ENCODE results near the gene JAML. TPM values are rescaled to one million over a fixed set of nuclear protein-coding genes. Genes with fewer than 3 reads are reported as not detected.
A peak's percentile ranks its signal among the peaks of the same experiment; 100 is the strongest.

JAML gene
- total RNA-seq, 6 donors from 2014 or later = 33.0 to 105 (median 49.5) TPM

DNA sequence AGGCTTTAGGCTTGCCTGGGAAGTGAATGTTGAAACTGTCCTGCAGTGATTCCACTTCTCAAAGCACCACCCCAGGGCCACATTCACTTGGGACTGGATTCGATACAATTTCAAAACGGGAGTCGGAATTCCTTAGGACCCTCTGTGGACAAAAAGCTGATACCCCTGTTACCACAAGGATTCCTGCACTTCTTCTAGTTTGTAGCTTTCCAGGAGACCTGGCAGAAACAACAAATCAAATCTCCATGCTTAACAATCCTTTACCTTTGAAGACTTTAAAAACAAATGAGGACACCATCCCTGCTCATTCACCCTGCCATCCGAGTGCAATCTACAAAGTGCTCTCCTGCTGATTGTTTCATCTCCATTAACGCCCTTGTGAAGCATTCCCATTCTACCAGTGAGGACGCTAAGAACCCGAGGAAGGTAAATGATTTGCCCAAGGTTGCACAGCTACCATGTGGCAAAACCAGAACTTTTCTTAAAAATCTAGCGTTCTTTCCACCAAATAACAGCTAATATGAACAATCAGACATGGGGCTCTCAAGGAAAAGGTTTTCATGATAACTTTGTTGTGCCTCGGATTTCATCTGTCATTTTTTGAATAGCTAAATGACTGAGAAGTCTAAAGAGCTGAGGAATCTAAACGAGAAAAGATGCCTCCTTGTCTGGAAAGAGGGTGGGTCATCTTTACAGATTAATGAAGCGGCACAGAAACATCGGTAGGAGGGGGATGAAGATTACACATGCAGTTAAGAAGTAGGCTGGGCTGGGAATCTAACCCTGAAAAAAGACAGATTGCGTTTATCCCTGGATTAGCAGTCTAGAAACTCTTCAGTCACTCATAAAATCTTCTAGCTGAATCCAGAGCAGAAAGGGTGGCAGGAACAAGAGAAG, 40.0 kb upstream of the JAML start:
- Histone ChIP-seq H3K27ac (peak overlapping the region; percentile 72 to 83 (median 77)), H3K36me3 (peaks cover 0 to 9% (median 0%) of the 10 kb centered on the region in 4 donors), H3K27me3 (no peaks in the 10 kb centered on the region), H3K4me1 (peaks cover 6 to 37% (median 18%) of the 10 kb centered on the region in 4 donors), H3K4me3 (peak overlapping the region in 3 of 4 donors; percentile 42 to 53 (median 43)), H3K9me3 (no peaks in the 10 kb centered on the region)
- WGBS, 2 donors = 57% methylated on average over 13 of the region's 13 CpGs
- no peak for DNase-seq
- ATAC-seq (ENCODE audit: low FRiP score in 2 of 2) = no peak
- TF ChIP-seq EP300 (IDR thresholded peaks at IDR 0.05) (no peak), POLR2A (IDR thresholded peaks at IDR 0.05) (peak in 1 of 4 donors; percentile 73), POLR2AphosphoS5 (IDR thresholded peaks at IDR 0.05) (peak in 1 of 2 donors; percentile 3)
- TF ChIP-seq, protein P1, sequence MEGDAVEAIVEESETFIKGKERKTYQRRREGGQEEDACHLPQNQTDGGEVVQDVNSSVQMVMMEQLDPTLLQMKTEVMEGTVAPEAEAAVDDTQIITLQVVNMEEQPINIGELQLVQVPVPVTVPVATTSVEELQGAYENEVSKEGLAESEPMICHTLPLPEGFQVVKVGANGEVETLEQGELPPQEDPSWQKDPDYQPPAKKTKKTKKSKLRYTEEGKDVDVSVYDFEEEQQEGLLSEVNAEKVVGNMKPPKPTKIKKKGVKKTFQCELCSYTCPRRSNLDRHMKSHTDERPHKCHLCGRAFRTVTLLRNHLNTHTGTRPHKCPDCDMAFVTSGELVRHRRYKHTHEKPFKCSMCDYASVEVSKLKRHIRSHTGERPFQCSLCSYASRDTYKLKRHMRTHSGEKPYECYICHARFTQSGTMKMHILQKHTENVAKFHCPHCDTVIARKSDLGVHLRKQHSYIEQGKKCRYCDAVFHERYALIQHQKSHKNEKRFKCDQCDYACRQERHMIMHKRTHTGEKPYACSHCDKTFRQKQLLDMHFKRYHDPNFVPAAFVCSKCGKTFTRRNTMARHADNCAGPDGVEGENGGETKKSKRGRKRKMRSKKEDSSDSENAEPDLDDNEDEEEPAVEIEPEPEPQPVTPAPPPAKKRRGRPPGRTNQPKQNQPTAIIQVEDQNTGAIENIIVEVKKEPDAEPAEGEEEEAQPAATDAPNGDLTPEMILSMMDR (IDR thresholded peaks at IDR 0.05) = no peak

GRCh38 chr11:118263695-118264568, 39.1 kb upstream of the JAML start, which contains the start of gene MPZL2:
MPZL2 (minus strand) TSS chr11:118264297; CDS start chr11:118264153, 144 bp downstream.
- Histone ChIP-seq H3K27ac (peak within 1 kb of the TSS; percentile 72 to 83 (median 77)), H3K9me3 (no peaks in the 10 kb centered on the region), H3K4me1 (peaks cover 6 to 37% (median 18%) of the 10 kb centered on the region in 4 donors), H3K4me3 (peak within 1 kb of the TSS in 3 of 4 donors; percentile 42 to 53 (median 43)), H3K36me3 (peaks cover 0 to 18% (median 2%) of the 10 kb centered on the region in 4 donors), H3K27me3 (no peaks in the 10 kb centered on the region)
- ATAC-seq (ENCODE audit: low FRiP score in 2 of 2) (peak; percentile 79 to 94), DNase-seq (peak; percentile 55 to 85)
- peak in 1 of 4 donors; percentile 21 for TF ChIP-seq EP300 (IDR thresholded peaks at IDR 0.05)
- TF ChIP-seq POLR2A (IDR thresholded peaks at IDR 0.05) = peak in 2 of 4 donors; percentile 69 to 85
- TF ChIP-seq, protein P1 (IDR thresholded peaks at IDR 0.05) = no peak
- TF ChIP-seq POLR2AphosphoS5 (IDR thresholded peaks at IDR 0.05) = peak; percentile 35 to 87
- 12 to 13% methylated on average over 19 of the region's 19 CpGs for WGBS, 2 donors

DNA sequence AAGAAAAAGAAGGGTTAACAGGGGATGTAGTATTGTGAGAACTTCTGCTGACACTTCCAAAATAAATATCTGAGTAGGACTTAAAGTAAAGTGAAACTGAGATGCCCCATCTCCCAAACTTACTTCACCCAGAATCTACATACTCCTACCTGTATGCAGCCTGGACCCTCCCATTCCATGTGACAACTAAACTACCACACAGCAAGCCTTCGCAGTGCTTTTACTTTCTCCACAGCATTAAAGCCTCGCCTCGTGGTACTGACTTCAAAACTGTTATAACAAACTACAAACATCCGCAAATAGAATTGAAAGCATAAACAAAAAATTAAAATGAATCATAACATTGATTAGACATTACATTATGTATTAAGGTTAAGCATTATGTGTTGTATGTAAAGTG, 38.3 kb upstream of the JAML start:
- TF ChIP-seq POLR2AphosphoS5 (IDR thresholded peaks at IDR 0.05) = no peak
- no peak for TF ChIP-seq POLR2A (IDR thresholded peaks at IDR 0.05)
- TF ChIP-seq, protein P1 (IDR thresholded peaks at IDR 0.05) = no peak
- no peak for TF ChIP-seq EP300 (IDR thresholded peaks at IDR 0.05)
- no peak for DNase-seq
- Histone ChIP-seq H3K4me1 (peaks cover 6 to 37% (median 18%) of the 10 kb centered on the region in 4 donors), H3K9me3 (no peaks in the 10 kb centered on the region), H3K27me3 (no peaks in the 10 kb centered on the region), H3K4me3 (peak overlapping the region in 3 of 4 donors; percentile 42 to 53 (median 43)), H3K27ac (peak overlapping the region; percentile 72 to 83 (median 77)), H3K36me3 (peaks cover 0 to 19% (median 2%) of the 10 kb centered on the region in 4 donors)
- WGBS, 2 donors = 17 to 44% methylated on average over 4 of the region's 4 CpGs
- ATAC-seq (ENCODE audit: low FRiP score in 2 of 2) = no peak

DNA sequence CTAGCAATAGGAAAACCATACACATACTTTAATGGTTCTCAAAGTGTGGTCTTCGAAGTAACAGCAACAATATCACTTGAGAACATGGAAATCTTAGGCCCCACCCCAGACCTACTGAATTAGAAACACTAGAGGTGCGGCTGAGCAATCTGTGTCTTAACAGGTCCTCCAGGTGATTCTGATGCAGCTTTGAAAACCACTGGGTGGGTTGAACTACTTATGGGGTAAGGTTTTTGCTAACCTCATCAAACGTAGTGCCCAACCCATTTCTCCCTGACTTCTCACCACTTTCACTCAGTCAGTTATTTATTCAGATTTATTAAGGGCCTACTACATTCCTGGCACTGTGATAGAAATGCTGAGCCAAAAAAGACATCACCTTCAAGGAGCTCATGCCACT, 35.5 kb upstream of the JAML start:
- WGBS, 2 donors = 66 to 68% methylated on average over 3 of the region's 3 CpGs
- Histone ChIP-seq H3K27me3 (no peaks in the 10 kb centered on the region), H3K27ac (no peak overlapping the region), H3K36me3 (peaks cover 0 to 19% (median 3%) of the 10 kb centered on the region in 4 donors), H3K9me3 (no peaks in the 10 kb centered on the region), H3K4me1 (peaks cover under 1 to 29% (median 18%) of the 10 kb centered on the region in 4 donors), H3K4me3 (no peak overlapping the region)
- DNase-seq (no peak), ATAC-seq (ENCODE audit: low FRiP score in 2 of 2) (no peak)
- TF ChIP-seq POLR2A (IDR thresholded peaks at IDR 0.05) (no peak), EP300 (IDR thresholded peaks at IDR 0.05) (no peak), POLR2AphosphoS5 (IDR thresholded peaks at IDR 0.05) (no peak)
- TF ChIP-seq, protein P1 (IDR thresholded peaks at IDR 0.05) = no peak
